ENCODE measurements around the gene ALCAM.

GRCh38 chr3:105528955-105529354 lies 162.2 kb downstream of the ALCAM start:
- TF ChIP-seq PATZ1 (CRISPR knock-in tag; IDR thresholded peaks at IDR 0.05; ENCODE audit: borderline replicate concordance) (no peak), ZFP30 (CRISPR knock-in tag; IDR thresholded peaks at IDR 0.05) (no peak), TSHZ2 (CRISPR knock-in tag; IDR thresholded peaks at IDR 0.05) (no peak)

All from SK-N-SH treated with all-trans-retinoic acid at 6 μM for 48 hours (cell line).